ENCODE data around the gene FANCL. TPM values are rescaled to one million over a fixed set of nuclear protein-coding genes. Genes with fewer than 3 reads are reported as not detected.
"Not testable (repeated sequence)": the region's sequence is repeated elsewhere in the genome, so short reads cannot be mapped to it uniquely, and the experiment has no call there.

FANCL gene
- total RNA-seq, 4 donors from 2014 or later: 7.5 to 17.9 (median 11.6) TPM

- H3K27me3 ChIP-seq: no peaks in the 10 kb centered on the region
- intact Hi-C loops (cut with DNase I): no loop called here
- no peak overlapping the region for H3K4me3 ChIP-seq
- H3K9me3 ChIP-seq: no peaks in the 10 kb centered on the region
- H3K4me1 ChIP-seq: no peaks in the 10 kb centered on the region
- WGBS: 85% methylated on average over 4 of the region's 4 CpGs
- H3K36me3 ChIP-seq: peaks cover 0 to 16% (median 0%) of the 10 kb centered on the region in 4 donors
- H3K27ac ChIP-seq (replicated peaks in 1 of 4): no peak overlapping the region
- DNase-seq (ENCODE audit: extremely low spot score): no peak
- TF ChIP-seq POLR2A (IDR thresholded peaks at IDR 0.05; ENCODE audit: low read depth) (no peak), POLR2AphosphoS5 (IDR thresholded peaks at IDR 0.05) (no peak), EP300 (IDR thresholded peaks at IDR 0.05) (no peak)
- TF ChIP-seq, protein P1, sequence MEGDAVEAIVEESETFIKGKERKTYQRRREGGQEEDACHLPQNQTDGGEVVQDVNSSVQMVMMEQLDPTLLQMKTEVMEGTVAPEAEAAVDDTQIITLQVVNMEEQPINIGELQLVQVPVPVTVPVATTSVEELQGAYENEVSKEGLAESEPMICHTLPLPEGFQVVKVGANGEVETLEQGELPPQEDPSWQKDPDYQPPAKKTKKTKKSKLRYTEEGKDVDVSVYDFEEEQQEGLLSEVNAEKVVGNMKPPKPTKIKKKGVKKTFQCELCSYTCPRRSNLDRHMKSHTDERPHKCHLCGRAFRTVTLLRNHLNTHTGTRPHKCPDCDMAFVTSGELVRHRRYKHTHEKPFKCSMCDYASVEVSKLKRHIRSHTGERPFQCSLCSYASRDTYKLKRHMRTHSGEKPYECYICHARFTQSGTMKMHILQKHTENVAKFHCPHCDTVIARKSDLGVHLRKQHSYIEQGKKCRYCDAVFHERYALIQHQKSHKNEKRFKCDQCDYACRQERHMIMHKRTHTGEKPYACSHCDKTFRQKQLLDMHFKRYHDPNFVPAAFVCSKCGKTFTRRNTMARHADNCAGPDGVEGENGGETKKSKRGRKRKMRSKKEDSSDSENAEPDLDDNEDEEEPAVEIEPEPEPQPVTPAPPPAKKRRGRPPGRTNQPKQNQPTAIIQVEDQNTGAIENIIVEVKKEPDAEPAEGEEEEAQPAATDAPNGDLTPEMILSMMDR (IDR thresholded peaks at IDR 0.05): no peak
Observed at GRCh38 chr2:58186501-58186900, 54.6 kb downstream of the FANCL start.

- 94% methylated on average over 1 of the region's 1 CpG for WGBS
Observed at GRCh38 chr2:58182527-58182926, 58.6 kb downstream of the FANCL start.

DNA sequence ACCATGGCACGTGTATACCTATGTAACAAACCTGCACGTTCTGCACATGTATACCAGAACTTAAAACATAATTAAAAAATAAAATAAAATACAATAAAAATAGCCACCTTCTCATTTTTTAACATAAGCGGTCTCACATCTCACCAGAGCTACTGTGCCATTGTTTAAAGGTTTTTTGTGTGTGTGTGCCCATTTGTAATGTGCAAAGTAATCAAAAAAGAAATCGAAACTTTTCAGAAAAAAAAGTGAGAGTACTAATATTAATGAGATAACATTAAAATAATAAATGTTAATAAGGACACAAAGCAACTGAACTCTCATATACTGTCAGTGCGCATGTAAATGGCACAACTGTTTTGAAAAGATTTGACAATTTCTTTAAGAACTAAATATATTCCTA lies 60.5 kb downstream of the FANCL start:
- no peaks in the 10 kb centered on the region for H3K4me1 ChIP-seq
- TF ChIP-seq POLR2A (IDR thresholded peaks at IDR 0.05; ENCODE audit: low read depth): no peak
- TF ChIP-seq POLR2AphosphoS5 (IDR thresholded peaks at IDR 0.05): no peak
- no peak for TF ChIP-seq EP300 (IDR thresholded peaks at IDR 0.05)
- TF ChIP-seq, protein P1 (IDR thresholded peaks at IDR 0.05): no peak
- 97% methylated on average over 5 of the region's 5 CpGs for WGBS
- no peak overlapping the region for H3K4me3 ChIP-seq
- intact Hi-C loops (cut with DNase I): no loop called here
- no peak for DNase-seq (ENCODE audit: extremely low spot score)
- H3K9me3 ChIP-seq: no peaks in the 10 kb centered on the region
- no peaks in the 10 kb centered on the region for H3K36me3 ChIP-seq
- no peaks in the 10 kb centered on the region for H3K27me3 ChIP-seq
- no peak overlapping the region for H3K27ac ChIP-seq (replicated peaks in 1 of 4)

More at GRCh38 chr2:58182527-58182926, 58.6 kb downstream of the FANCL start:
- no peaks in the 10 kb centered on the region for H3K9me3 ChIP-seq
- no peaks in the 10 kb centered on the region for H3K27me3 ChIP-seq
- H3K36me3 ChIP-seq: peaks cover 0 to 5% (median 0%) of the 10 kb centered on the region in 4 donors
- no peak for DNase-seq (ENCODE audit: extremely low spot score)
- TF ChIP-seq POLR2AphosphoS5 (IDR thresholded peaks at IDR 0.05): no peak
- TF ChIP-seq, protein P1 (IDR thresholded peaks at IDR 0.05): no peak
- no peak for TF ChIP-seq EP300 (IDR thresholded peaks at IDR 0.05)
- no peak for TF ChIP-seq POLR2A (IDR thresholded peaks at IDR 0.05; ENCODE audit: low read depth)
- no peak overlapping the region for H3K4me3 ChIP-seq
- no peak overlapping the region for H3K27ac ChIP-seq (replicated peaks in 1 of 4)
- H3K4me1 ChIP-seq: no peaks in the 10 kb centered on the region
- intact Hi-C loops (cut with DNase I): no loop called here

DNA sequence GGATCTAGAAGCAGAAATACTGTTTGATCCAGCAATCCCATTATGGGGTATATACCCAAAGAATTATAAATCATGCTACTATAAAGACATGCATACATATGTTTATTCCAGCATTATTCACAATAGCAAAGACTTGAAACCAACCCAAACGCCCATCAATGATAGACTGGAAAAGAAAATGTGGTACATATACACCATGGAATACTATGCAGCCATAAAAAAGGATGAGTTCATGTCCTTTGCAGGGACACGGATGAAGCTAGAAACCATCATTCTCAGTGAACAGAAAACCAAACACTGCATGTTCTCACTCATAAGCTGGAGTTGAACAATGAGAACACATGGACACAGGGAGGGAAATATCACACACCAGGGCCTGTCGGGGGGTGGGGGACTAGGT lies 61.0 kb downstream of the FANCL start:
- H3K4me3 ChIP-seq; H3K36me3 ChIP-seq; H3K4me1 ChIP-seq; DNase-seq (ENCODE audit: extremely low spot score); intact Hi-C loops (cut with DNase I); H3K27me3 ChIP-seq; H3K27ac ChIP-seq (replicated peaks in 1 of 4); H3K9me3 ChIP-seq: not testable (repeated sequence)
- WGBS: 97% methylated on average over 3 of the region's 3 CpGs

GRCh38 chr2:58177187-58177586 lies 63.9 kb downstream of the FANCL start:
- WGBS: 88% methylated on average over 2 of the region's 4 CpGs
- H3K27ac ChIP-seq (replicated peaks in 1 of 4); H3K4me1 ChIP-seq; H3K9me3 ChIP-seq; DNase-seq (ENCODE audit: extremely low spot score); H3K36me3 ChIP-seq; H3K27me3 ChIP-seq; intact Hi-C loops (cut with DNase I); H3K4me3 ChIP-seq: not testable (repeated sequence)

DNA sequence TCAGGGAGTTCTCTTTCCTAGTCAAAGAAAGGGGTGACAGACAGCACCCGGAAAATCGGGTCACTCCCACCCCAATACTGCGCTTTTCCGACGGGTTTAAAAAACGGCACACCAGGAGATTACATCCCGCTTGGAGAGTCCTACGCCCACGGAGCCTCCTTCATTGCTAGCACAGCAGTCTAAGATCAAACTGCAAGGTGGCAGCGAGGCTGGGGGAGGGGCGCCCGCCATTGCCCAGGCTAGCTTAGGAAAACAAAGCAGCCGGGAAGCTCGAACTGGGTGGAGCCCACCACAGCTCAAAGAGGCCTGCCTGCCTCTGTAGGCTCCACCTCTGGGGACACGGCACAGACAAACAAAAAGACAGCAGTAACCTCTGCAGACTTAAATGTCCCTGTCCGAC lies 69.3 kb downstream of the FANCL start:
- DNase-seq (ENCODE audit: extremely low spot score); H3K4me3 ChIP-seq; intact Hi-C loops (cut with DNase I); H3K9me3 ChIP-seq; H3K4me1 ChIP-seq; H3K27me3 ChIP-seq; H3K27ac ChIP-seq (replicated peaks in 1 of 4): not testable (repeated sequence)
- 94% methylated on average over 16 of the region's 16 CpGs for WGBS
- peaks cover 0 to 16% (median 0%) of the 10 kb centered on the region in 4 donors for H3K36me3 ChIP-seq

DNA sequence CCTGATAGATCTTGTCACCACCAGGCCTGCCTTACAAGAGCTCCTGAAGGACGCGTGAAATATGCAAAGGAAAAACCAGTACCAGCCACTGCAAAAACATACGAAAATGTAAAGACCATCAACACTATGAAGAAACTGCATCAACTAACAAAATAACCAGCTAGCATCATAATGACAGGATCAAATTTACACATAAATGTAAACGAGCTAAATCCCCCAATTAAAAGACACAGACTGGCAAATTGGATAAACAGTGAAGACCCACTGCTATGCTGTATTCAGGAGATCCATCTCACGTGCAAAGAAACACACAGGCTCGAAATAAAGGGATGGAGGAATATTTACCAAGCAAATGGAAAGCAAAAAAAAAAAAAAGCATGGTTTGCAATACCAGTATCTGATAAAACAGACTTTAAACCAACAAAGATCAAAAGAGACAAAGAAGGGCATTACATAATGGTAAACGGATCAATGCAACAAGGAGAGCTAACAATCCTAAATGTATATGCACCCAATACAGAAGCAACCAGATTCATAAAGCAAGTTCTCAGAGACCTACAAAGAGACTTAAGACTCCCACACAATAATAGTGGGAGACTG lies 70.7 kb downstream of the FANCL start:
- 93% methylated on average over 7 of the region's 7 CpGs for WGBS
- H3K4me3 ChIP-seq; H3K27ac ChIP-seq (replicated peaks in 1 of 4); DNase-seq (ENCODE audit: extremely low spot score); intact Hi-C loops (cut with DNase I); H3K27me3 ChIP-seq; H3K4me1 ChIP-seq; H3K9me3 ChIP-seq: not testable (repeated sequence)
- H3K36me3 ChIP-seq: peaks cover 0 to 16% (median 0%) of the 10 kb centered on the region in 4 donors

GRCh38 chr2:58169845-58170244 lies 71.3 kb downstream of the FANCL start:
- H3K4me3 ChIP-seq; H3K27me3 ChIP-seq; H3K27ac ChIP-seq (replicated peaks in 1 of 4); H3K9me3 ChIP-seq; H3K4me1 ChIP-seq; intact Hi-C loops (cut with DNase I); DNase-seq (ENCODE audit: extremely low spot score): not testable (repeated sequence)
- H3K36me3 ChIP-seq: peaks cover 0 to 16% (median 0%) of the 10 kb centered on the region in 4 donors

GRCh38 chr2:58168130-58168529 lies 73.0 kb downstream of the FANCL start:
- H3K27me3 ChIP-seq; H3K4me1 ChIP-seq; H3K9me3 ChIP-seq; H3K4me3 ChIP-seq; DNase-seq (ENCODE audit: extremely low spot score); intact Hi-C loops (cut with DNase I); H3K27ac ChIP-seq (replicated peaks in 1 of 4): not testable (repeated sequence)
- WGBS: 90% methylated on average over 3 of the region's 6 CpGs
- peaks cover 0 to 19% (median 0%) of the 10 kb centered on the region in 4 donors for H3K36me3 ChIP-seq
